ENCODE results near the gene HECW1.
"Not testable (repeated sequence)": the region's sequence is repeated elsewhere in the genome, so short reads cannot be mapped to it uniquely, and the experiment has no call there.

HECW1 gene

GRCh38 chr7:43470110-43470509 is 357.7 kb downstream of the HECW1 start:
- no peak for DNase-seq (ENCODE audit: low spot score)

GRCh38 chr7:43475983-43476382 is 363.5 kb downstream of the HECW1 start:
- no peak for DNase-seq (ENCODE audit: low spot score)

GRCh38 chr7:43476896-43477295 is 364.4 kb downstream of the HECW1 start:
- no peak for DNase-seq (ENCODE audit: low spot score)

GRCh38 chr7:43479042-43479441 is 366.6 kb downstream of the HECW1 start:
- DNase-seq (ENCODE audit: low spot score): no peak

GRCh38 chr7:43479543-43479942 is 367.1 kb downstream of the HECW1 start:
- DNase-seq (ENCODE audit: low spot score): no peak

- no peak for DNase-seq (ENCODE audit: low spot score)
These were observed 368.1 kb downstream of the HECW1 start for GRCh38 chr7:43480581-43480980.

- peak; percentile 38 for DNase-seq (ENCODE audit: low spot score)
These were observed 369.6 kb downstream of the HECW1 start for GRCh38 chr7:43481902-43482678.

GRCh38 chr7:43482679-43483252 is 370.3 kb downstream of the HECW1 start:
- DNase-seq (ENCODE audit: low spot score): no peak

GRCh38 chr7:43484678-43485395 is 372.4 kb downstream of the HECW1 start:
- DNase-seq (ENCODE audit: low spot score): no peak

- no peak for DNase-seq (ENCODE audit: low spot score)
These were observed 373.1 kb downstream of the HECW1 start for GRCh38 chr7:43485580-43485979.

- not testable (repeated sequence) for DNase-seq (ENCODE audit: low spot score)
These were observed 373.6 kb downstream of the HECW1 start for GRCh38 chr7:43486008-43486407.

- no peak for DNase-seq (ENCODE audit: low spot score)
These were observed 374.2 kb downstream of the HECW1 start for GRCh38 chr7:43486634-43487033.

GRCh38 chr7:43487731-43488073 is 375.3 kb downstream of the HECW1 start:
- no peak for DNase-seq (ENCODE audit: low spot score)

GRCh38 chr7:43489257-43489656 is 376.8 kb downstream of the HECW1 start:
- DNase-seq (ENCODE audit: low spot score): no peak

- no peak for DNase-seq (ENCODE audit: low spot score)
These were observed 377.6 kb downstream of the HECW1 start for GRCh38 chr7:43490016-43490415.

GRCh38 chr7:43491123-43491522 is 378.7 kb downstream of the HECW1 start:
- no peak for DNase-seq (ENCODE audit: low spot score)

GRCh38 chr7:43491984-43492383 is 379.5 kb downstream of the HECW1 start:
- DNase-seq (ENCODE audit: low spot score): peak; percentile 80

GRCh38 chr7:43492896-43493295 is 380.4 kb downstream of the HECW1 start:
- DNase-seq (ENCODE audit: low spot score): no peak

- DNase-seq (ENCODE audit: low spot score): no peak
These were observed 383.1 kb downstream of the HECW1 start for GRCh38 chr7:43495572-43495971.

- no peak for DNase-seq (ENCODE audit: low spot score)
These were observed 384.1 kb downstream of the HECW1 start for GRCh38 chr7:43496596-43496995.

- peak; percentile 67 for DNase-seq (ENCODE audit: low spot score)
These were observed 389.4 kb downstream of the HECW1 start for GRCh38 chr7:43501870-43502269.

- DNase-seq (ENCODE audit: low spot score): no peak
These were observed 390.5 kb downstream of the HECW1 start for GRCh38 chr7:43502941-43503340.

- no peak for DNase-seq (ENCODE audit: low spot score)
These were observed 393.0 kb downstream of the HECW1 start for GRCh38 chr7:43505412-43505811.

Measured in AG08395 (cell line).